ENCODE results near the gene WDR70.

WDR70 gene

DNA sequence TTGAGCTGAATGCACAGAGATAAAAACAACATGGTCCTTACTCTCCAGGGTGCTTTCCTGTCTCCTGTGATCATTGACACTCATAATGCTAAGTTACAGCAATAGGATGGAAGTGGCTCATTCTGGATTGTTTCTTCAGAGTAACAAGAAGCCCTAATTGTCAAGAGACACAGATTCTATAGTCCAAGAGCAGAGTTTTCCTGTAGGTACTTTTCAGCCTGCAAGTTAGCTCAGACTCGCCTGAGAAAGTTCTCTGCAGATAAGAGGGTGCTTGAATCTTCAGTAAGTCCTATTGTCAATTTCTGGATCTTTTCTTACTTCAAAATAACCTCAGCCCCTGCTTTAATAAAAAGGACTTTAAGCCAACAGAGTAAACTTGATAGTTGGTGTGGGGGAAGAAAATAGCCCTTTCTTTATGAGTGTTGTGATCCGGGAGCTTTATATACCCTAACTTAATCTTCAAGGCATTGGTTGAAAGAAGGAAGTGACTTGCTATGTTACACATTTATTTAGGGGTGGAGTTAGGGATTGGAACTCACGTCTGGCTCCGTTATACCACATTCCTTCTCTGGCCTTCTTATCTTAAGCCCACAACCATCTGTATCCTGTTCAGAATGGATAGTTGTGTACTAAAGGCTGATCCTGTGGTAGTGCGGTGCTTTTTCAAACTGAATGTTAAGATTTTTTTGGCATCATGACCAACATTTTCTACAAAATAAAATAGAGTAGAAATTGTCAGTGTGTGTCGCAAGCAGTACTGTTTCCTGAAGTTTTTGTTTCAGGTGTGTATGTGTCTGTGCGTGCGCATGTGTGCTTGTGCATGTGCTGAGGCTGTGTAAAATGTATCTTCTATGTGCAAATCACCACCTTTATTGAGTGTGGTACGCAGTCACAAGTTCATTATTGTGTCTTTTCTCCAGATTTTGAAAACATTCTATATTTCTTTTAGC, 173.9 kb downstream of the WDR70 start:
- no peaks in the 10 kb centered on the region for H3F3A ChIP-seq (ENCODE audit: insufficient read depth)
- 0 out of 2 replicates have a peak, but pooled peaks cover 3% of the 10 kb centered on the region for H3K9me3 ChIP-seq (ENCODE audit: insufficient read depth, low read length)
- H3K9ac ChIP-seq (ENCODE audit: low read length): no peak overlapping the region
- no peak overlapping the region for H3K27ac ChIP-seq (ENCODE audit: low read depth, low read length)
- H3K36me3 ChIP-seq (ENCODE audit: low read length): no peaks in the 10 kb centered on the region
- H3K4me2 ChIP-seq (ENCODE audit: low read depth, low read length, poor library complexity, severe bottlenecking): no peak overlapping the region
- H3K9me2 ChIP-seq (replicated peaks; ENCODE audit: insufficient read depth, low read length): no peaks in the 10 kb centered on the region
- H4K20me1 ChIP-seq (ENCODE audit: low read depth, low read length): no peaks in the 10 kb centered on the region
- H3K79me2 ChIP-seq (ENCODE audit: insufficient read depth, low read length): no peaks in the 10 kb centered on the region
- TF ChIP-seq, protein P1, sequence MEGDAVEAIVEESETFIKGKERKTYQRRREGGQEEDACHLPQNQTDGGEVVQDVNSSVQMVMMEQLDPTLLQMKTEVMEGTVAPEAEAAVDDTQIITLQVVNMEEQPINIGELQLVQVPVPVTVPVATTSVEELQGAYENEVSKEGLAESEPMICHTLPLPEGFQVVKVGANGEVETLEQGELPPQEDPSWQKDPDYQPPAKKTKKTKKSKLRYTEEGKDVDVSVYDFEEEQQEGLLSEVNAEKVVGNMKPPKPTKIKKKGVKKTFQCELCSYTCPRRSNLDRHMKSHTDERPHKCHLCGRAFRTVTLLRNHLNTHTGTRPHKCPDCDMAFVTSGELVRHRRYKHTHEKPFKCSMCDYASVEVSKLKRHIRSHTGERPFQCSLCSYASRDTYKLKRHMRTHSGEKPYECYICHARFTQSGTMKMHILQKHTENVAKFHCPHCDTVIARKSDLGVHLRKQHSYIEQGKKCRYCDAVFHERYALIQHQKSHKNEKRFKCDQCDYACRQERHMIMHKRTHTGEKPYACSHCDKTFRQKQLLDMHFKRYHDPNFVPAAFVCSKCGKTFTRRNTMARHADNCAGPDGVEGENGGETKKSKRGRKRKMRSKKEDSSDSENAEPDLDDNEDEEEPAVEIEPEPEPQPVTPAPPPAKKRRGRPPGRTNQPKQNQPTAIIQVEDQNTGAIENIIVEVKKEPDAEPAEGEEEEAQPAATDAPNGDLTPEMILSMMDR (IDR thresholded peaks at IDR 0.05; ENCODE audit: insufficient read depth, low read length, poor library complexity, severe bottlenecking): no peak
- no peak for TF ChIP-seq EZH2phosphoT487 (conservative IDR thresholded peaks at IDR 0.05; ENCODE audit: low read length)
- no peak overlapping the region for H3K4me3 ChIP-seq (ENCODE audit: insufficient read depth, low read length, poor library complexity, severe bottlenecking)
- no peak overlapping the region for H2AFZ ChIP-seq (ENCODE audit: low read depth, low read length, severe bottlenecking)
- no peaks in the 10 kb centered on the region for H3K27me3 ChIP-seq (ENCODE audit: low read length)

DNA sequence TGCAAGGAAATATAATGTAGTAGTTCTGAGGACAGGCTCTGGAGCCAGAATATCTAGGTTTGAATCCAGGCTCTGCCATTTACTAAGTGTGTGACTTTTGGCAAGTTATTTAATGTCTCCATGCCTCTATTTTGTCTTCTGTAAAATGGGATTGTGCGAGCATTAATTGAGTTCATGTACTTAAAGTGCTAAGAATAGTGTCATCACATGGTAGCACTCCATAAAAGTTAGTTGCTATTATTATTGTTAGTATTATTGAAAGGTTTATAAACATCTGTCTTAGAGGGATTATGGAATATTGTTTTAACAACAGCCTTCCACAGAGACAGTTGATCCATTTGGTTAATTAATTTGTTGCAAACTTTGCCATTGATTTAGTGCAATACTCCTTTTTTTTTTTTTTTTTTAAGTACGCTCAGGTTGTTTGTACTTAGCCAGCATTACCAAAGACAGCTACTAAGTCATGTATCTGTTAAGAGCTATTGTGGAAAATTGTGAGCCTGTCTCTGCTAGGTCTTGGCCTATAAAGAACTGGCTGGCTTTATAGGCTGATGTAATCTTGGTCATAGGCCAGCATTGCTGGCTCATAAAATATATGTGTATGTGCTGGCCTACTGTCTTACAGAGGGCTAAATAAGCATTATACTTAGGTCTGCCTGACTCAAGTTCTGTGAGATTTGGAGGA, 174.7 kb downstream of the WDR70 start:
- H3K4me3 ChIP-seq (ENCODE audit: insufficient read depth, low read length, poor library complexity, severe bottlenecking): no peak overlapping the region
- no peak for TF ChIP-seq EZH2phosphoT487 (conservative IDR thresholded peaks at IDR 0.05; ENCODE audit: low read length)
- TF ChIP-seq, protein P1 (IDR thresholded peaks at IDR 0.05; ENCODE audit: insufficient read depth, low read length, poor library complexity, severe bottlenecking): no peak
- H3K4me2 ChIP-seq (ENCODE audit: low read depth, low read length, poor library complexity, severe bottlenecking): no peak overlapping the region
- H3K79me2 ChIP-seq (ENCODE audit: insufficient read depth, low read length): no peaks in the 10 kb centered on the region
- no peaks in the 10 kb centered on the region for H4K20me1 ChIP-seq (ENCODE audit: low read depth, low read length)
- no peaks in the 10 kb centered on the region for H3F3A ChIP-seq (ENCODE audit: insufficient read depth)
- no peak overlapping the region for H3K9ac ChIP-seq (ENCODE audit: low read length)
- no peaks in the 10 kb centered on the region for H3K27me3 ChIP-seq (ENCODE audit: low read length)
- no peak overlapping the region for H2AFZ ChIP-seq (ENCODE audit: low read depth, low read length, severe bottlenecking)
- H3K27ac ChIP-seq (ENCODE audit: low read depth, low read length): no peak overlapping the region
- no peaks in the 10 kb centered on the region for H3K36me3 ChIP-seq (ENCODE audit: low read length)
- H3K9me2 ChIP-seq (replicated peaks; ENCODE audit: insufficient read depth, low read length): no peaks in the 10 kb centered on the region
- 0 out of 2 replicates have a peak, but pooled peaks cover 3% of the 10 kb centered on the region for H3K9me3 ChIP-seq (ENCODE audit: insufficient read depth, low read length)

DNA sequence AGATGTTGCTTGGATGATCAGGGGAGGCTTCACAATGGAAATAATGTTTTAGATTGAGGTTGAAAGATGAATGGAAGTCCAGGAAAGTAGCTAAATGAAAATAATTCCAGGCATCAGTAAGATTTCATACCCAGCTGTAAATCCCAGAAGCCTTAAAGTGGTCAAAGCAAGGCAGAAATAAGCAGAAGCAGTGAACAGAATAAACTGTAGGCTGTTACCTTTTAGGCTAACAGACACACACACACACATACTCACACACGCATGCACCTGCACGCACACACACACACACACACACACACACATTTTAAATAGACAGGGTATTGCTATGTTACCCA, 175.3 kb downstream of the WDR70 start:
- no peaks in the 10 kb centered on the region for H3K36me3 ChIP-seq (ENCODE audit: low read length)
- no peak for TF ChIP-seq EZH2phosphoT487 (conservative IDR thresholded peaks at IDR 0.05; ENCODE audit: low read length)
- TF ChIP-seq, protein P1 (IDR thresholded peaks at IDR 0.05; ENCODE audit: insufficient read depth, low read length, poor library complexity, severe bottlenecking): no peak

More for the DNA sequence above, 175.3 kb downstream of the WDR70 start:
- Histone ChIP-seq H3K9me2 (replicated peaks; ENCODE audit: insufficient read depth, low read length) (no peaks in the 10 kb centered on the region), H2AFZ (ENCODE audit: low read depth, low read length, severe bottlenecking) (no peak overlapping the region), H3K9ac (ENCODE audit: low read length) (no peak overlapping the region), H4K20me1 (ENCODE audit: low read depth, low read length) (no peaks in the 10 kb centered on the region), H3K27ac (ENCODE audit: low read depth, low read length) (no peak overlapping the region), H3K4me2 (ENCODE audit: low read depth, low read length, poor library complexity, severe bottlenecking) (no peak overlapping the region), H3K4me3 (ENCODE audit: insufficient read depth, low read length, poor library complexity, severe bottlenecking) (no peak overlapping the region), H3F3A (ENCODE audit: insufficient read depth) (no peaks in the 10 kb centered on the region), H3K27me3 (ENCODE audit: low read length) (no peaks in the 10 kb centered on the region), H3K9me3 (ENCODE audit: insufficient read depth, low read length) (0 out of 2 replicates have a peak, but pooled peaks cover 3% of the 10 kb centered on the region), H3K79me2 (ENCODE audit: insufficient read depth, low read length) (no peaks in the 10 kb centered on the region)
